ENCODE results near the gene RPA1. TPM values are rescaled to one million over a fixed set of nuclear protein-coding genes. Genes with fewer than 3 reads are reported as not detected.

The RPA1 gene
- polyA plus RNA-seq, 1 donor from 2014 or later, result 8.4 TPM

DNA sequence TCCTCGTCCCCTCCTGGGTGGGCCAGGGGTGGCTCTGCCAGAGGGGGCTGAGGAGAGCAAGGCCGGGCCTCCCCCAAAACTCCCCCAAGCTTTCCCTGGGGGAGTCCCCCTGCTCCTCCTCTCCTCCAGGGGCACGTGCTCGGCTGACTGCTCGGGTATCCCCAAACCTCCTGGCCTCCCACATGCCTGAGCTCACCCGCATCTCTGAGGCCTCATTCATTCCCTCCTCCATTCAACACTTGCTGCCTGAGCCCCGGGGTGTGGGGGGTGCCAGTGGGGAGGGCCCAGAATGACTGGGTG is 112.2 kb downstream of the RPA1 start:
- H3F3A ChIP-seq (ENCODE audit: insufficient read depth, low read length, poor library complexity, severe bottlenecking), result no peaks in the 10 kb centered on the region
- no peaks in the 10 kb centered on the region for H3K36me3 ChIP-seq (ENCODE audit: insufficient read depth, low read length)
- peak overlapping the region; percentile 20 for H3K27ac ChIP-seq (ENCODE audit: low read length)
- peak overlapping the region; percentile 16 for H3K9ac ChIP-seq (ENCODE audit: low read length)
- no peaks in the 10 kb centered on the region for H3K9me3 ChIP-seq (ENCODE audit: low read length)
- no peaks in the 10 kb centered on the region for H4K20me1 ChIP-seq (ENCODE audit: insufficient read depth)
- H3K4me3 ChIP-seq (ENCODE audit: low read length), result peak overlapping the region; percentile 30
- TF ChIP-seq RAD21 (conservative IDR thresholded peaks at IDR 0.05) (no peak), POLR2AphosphoS5 (IDR thresholded peaks at IDR 0.05) (no peak), REST (IDR thresholded peaks at IDR 0.05; ENCODE audit: borderline replicate concordance) (no peak), EZH2 (IDR thresholded peaks at IDR 0.05; ENCODE audit: borderline replicate concordance, insufficient read depth, low read length, poor library complexity, severe bottlenecking) (no peak), MXI1 (conservative IDR thresholded peaks at IDR 0.05; ENCODE audit: poor library complexity, severe bottlenecking) (no peak), EP300 (conservative IDR thresholded peaks at IDR 0.05; ENCODE audit: poor library complexity, severe bottlenecking) (no peak), SMC3 (conservative IDR thresholded peaks at IDR 0.05; ENCODE audit: poor library complexity) (no peak), TAF1 (IDR thresholded peaks at IDR 0.05; ENCODE audit: low read depth) (no peak)
- TF ChIP-seq, protein P1, sequence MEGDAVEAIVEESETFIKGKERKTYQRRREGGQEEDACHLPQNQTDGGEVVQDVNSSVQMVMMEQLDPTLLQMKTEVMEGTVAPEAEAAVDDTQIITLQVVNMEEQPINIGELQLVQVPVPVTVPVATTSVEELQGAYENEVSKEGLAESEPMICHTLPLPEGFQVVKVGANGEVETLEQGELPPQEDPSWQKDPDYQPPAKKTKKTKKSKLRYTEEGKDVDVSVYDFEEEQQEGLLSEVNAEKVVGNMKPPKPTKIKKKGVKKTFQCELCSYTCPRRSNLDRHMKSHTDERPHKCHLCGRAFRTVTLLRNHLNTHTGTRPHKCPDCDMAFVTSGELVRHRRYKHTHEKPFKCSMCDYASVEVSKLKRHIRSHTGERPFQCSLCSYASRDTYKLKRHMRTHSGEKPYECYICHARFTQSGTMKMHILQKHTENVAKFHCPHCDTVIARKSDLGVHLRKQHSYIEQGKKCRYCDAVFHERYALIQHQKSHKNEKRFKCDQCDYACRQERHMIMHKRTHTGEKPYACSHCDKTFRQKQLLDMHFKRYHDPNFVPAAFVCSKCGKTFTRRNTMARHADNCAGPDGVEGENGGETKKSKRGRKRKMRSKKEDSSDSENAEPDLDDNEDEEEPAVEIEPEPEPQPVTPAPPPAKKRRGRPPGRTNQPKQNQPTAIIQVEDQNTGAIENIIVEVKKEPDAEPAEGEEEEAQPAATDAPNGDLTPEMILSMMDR (IDR thresholded peaks at IDR 0.05; ENCODE audit: poor library complexity, severe bottlenecking), result no peak
- no peaks in the 10 kb centered on the region for H3K27me3 ChIP-seq (ENCODE audit: insufficient read depth, low read depth, low read length)
- H3K4me2 ChIP-seq (ENCODE audit: low read length), result no peak overlapping the region
- no peaks in the 10 kb centered on the region for H3K79me2 ChIP-seq (replicated peaks; ENCODE audit: insufficient read depth, low read length)
- H2AFZ ChIP-seq (ENCODE audit: low read depth, low read length), result no peak overlapping the region
- no peaks in the 10 kb centered on the region for H3K9me2 ChIP-seq (ENCODE audit: insufficient read depth, low read length)

GRCh38 chr17:1942666-1943435 is 113.0 kb downstream of the RPA1 start:
- Histone ChIP-seq H2AFZ (ENCODE audit: low read depth, low read length) (no peak overlapping the region), H3K9me3 (ENCODE audit: low read length) (no peaks in the 10 kb centered on the region), H4K20me1 (ENCODE audit: insufficient read depth) (no peaks in the 10 kb centered on the region), H3K27ac (ENCODE audit: low read length) (no peak overlapping the region), H3K79me2 (replicated peaks; ENCODE audit: insufficient read depth, low read length) (no peaks in the 10 kb centered on the region), H3K9me2 (ENCODE audit: insufficient read depth, low read length) (no peaks in the 10 kb centered on the region), H3K4me3 (ENCODE audit: low read length) (no peak overlapping the region), H3F3A (ENCODE audit: insufficient read depth, low read length, poor library complexity, severe bottlenecking) (no peaks in the 10 kb centered on the region), H3K4me2 (ENCODE audit: low read length) (no peak overlapping the region), H3K9ac (ENCODE audit: low read length) (no peak overlapping the region), H3K27me3 (ENCODE audit: insufficient read depth, low read depth, low read length) (no peaks in the 10 kb centered on the region), H3K36me3 (ENCODE audit: insufficient read depth, low read length) (no peaks in the 10 kb centered on the region)
- TF ChIP-seq, protein P1 (IDR thresholded peaks at IDR 0.05; ENCODE audit: poor library complexity, severe bottlenecking), result no peak

Measured in neural cell (in vitro differentiated cells).